ENCODE measurements around the gene FMN2.
"Not testable (repeated sequence)": the region's sequence is repeated elsewhere in the genome, so short reads cannot be mapped to it uniquely, and the experiment has no call there.

Gene FMN2

DNA sequence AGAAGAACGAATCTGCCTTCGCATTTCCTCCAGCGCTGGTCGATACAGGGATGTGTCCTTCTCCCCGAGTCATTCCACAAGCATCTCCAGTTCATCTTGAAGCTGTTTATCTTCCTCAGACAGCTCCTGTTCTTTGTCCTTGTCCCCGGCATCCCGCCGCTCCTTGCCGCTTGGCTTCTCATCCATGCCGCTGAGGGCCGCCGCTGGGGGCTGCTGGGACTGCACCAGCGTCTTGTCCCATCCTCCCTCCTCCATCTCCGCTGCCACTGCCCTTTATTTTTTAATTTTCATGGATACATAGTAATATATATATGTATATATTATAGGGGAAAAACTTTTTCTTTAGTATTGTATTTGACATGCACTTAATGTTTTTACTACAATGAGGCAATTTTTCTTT lies 53.4 kb downstream of the FMN2 start:
- no peak for DNase-seq

DNA sequence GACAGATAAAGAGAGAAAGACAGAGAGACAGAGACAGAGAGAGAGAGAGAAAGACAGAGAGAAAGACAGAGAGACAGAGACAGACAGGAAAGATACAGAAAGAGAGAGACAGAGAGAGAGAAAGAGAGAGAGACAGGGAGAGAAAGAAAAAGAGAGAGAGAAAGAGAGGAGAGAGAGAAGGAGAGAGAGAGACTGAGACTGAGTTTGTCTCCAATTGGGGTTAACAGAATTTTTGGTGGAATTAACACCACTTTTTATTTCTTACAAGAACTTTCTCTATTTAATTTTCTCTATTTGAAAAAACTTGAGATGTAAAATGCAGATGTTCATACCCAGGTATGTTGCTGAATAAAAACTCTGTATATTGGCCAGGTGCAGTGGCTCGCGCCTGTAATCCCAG lies 56.6 kb downstream of the FMN2 start:
- no peak for DNase-seq

DNA sequence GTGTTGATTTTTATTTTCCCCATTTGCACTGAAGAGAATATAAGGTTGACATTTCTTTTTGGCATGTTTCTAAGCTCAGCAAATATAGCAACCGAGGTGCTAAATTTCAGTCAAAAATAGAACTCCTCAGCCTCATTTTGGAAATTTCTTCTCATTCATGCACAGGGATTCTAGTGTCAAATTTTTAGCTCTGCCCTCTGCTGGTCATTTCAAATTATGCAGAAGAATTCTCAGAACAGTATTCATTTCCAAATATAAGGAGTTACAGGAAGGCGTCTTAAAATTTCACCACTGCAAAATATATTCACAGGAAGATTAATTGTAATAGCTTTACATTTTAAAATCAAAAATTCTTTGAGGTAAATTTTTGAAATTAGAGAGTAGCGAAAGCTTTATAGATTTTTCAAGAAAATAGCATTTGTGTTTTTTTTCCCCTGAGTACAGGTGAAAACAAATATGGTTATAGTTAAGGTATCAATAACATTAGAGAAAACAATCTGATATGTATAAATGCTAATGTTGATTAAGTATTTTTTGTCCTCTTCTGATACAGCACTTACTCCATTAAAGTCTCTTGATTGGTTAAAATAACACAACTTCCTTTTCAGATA lies 57.9 kb downstream of the FMN2 start:
- DNase-seq, result peak; percentile 6

DNA sequence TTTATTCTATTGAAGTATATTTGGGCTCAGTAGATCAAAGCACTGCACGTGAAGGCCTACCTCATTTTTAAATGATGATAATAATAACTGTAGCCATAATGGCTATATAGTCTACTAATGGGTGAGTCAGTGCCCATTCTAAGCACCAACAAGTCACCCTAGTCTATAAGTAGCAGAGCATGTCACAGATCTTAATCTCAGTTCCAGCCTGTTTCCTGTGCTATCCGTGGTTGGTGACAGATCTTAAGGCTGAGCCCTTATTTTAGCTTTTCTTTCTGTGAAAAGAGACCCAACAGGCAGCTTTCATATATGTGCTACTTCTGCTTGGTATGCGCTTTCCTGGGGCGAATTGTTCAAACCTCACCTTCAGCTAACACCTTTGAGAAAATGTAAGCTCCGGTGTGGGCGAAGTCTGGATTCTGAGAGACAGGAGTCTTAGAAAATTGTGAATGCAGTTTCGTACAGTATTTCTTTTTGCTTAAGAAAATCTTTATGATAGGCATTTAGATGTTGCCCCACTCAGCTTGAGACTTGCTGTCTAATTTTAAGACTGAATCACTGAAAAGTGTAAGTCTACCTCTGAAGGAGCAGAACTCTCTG lies 59.6 kb downstream of the FMN2 start:
- no peak for DNase-seq

DNA sequence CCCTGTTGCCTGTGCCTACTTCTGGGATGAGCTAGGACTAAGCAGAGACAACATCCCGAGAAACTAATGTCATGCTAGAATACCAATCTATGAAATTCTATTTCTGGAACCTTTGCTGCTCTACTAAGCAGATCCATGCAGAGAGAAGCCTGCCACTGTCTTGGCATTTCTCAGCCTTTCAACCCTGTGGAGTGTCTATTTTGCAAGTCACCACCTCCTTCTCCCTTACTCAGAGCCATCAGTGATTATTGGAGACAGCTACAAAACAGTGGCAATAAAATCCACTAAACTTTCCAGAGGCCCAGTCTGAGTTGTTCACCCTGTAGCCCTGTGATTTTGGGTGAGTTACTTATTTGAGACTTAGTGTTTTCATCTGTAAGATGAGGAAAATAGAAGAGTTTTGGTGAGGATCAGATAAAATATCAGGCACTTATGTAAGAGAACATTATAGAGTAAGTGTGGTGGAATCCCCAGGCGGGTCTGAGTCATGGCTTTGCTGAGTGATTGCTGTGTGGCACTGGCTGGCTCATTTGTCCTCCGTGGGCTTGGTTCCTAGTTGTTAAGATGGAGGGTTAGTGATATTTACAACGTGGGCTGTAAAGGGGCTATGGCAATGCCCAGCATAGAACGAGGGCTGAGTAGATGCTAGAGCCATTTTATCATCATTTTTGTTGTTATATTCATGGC lies 61.1 kb downstream of the FMN2 start:
- no peak for DNase-seq

DNA sequence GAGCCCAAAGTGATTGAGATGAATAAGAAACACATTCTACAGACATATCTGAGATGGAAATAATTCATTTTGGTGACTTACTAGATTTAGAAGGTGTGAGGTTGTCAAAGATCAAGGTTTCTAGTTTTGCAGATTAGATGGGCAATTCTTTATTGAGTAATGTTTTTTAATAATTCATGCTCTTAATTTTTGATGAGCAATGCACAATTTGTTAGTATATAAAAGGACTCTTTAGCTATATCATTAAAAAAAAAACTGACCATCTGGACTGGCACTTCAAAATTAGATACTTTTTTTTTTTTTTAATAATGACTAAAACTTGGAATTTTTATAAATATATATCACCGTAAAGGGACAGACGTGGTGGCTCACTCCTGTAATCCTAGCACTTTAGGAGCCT lies 63.9 kb downstream of the FMN2 start:
- DNase-seq, result no peak

DNA sequence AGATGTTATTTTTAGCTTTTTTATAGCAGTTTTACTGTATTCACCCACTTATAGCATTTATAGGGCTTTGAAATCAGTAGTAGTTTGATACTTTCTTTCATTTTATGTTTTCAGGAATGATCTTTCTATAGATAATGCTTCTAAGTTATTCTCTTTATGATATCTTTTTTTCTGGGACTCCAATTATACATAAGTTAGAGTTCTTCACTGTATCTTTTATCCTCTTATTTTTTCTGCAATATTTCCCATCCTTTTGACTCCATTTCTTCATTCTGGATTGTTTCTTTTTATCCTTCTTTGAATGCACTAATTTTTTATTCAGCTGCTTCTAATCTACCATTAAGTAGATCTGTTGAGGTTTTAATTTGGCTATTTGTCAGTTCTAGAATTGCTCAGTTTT lies 73.1 kb downstream of the FMN2 start:
- DNase-seq, result no peak

DNA sequence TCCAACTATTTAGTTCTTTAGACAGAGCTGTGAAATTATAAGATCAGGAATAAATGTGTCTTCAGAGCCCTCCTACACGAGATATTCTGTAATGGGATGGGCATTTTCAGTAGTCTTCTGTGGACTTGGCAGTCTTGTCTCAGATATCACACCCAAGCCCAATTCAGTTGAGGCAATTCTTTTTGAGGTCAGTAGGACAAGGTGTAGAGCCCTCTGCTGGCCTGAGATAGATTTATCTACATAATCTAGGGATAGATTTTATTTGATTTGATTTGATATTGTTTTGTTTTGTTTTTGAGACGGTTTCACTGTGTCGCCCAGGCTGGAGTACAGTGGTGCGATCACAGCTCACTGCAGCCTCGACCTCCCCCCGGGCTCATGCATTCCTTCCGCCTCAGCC lies 77.5 kb downstream of the FMN2 start:
- DNase-seq, result no peak

DNA sequence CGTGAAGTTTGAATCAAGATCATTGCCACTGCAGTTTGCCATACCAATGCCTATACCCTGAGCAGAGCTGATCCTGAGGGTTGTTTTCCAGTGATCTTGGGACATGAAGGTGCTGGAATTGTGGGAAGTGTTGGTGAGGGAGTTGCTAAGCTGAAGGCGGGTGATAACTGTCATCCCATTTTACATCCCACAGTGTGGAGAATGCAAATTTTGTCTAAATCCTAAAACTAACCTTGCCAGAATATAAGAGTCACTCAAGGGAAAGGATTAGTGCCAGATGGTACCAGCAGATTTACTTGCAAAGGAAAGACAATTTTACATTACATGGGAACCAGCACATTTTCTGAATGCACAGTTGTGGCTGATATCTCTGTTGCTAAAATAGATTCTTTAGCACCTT lies 78.6 kb downstream of the FMN2 start:
- DNase-seq, result no peak

DNA sequence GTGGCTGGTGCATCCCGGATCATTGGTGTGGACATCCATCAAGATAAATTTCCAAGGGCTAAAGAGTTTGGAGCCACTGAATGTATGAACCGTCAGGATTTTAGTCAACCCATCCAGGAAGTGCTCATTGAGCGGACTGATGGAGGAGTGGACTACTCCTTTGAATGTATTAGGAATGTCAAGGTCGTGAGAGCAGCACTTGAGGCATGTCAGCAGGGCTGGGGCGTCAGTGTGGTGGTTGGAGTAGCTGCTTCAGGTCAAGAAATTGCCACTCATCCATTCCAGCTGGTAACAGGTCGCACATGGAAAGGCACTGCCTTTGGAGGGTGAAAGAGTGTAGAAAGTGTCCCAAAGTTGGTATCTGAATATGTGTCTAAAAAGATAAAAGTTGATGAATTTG lies 79.1 kb downstream of the FMN2 start:
- no peak for DNase-seq

DNA sequence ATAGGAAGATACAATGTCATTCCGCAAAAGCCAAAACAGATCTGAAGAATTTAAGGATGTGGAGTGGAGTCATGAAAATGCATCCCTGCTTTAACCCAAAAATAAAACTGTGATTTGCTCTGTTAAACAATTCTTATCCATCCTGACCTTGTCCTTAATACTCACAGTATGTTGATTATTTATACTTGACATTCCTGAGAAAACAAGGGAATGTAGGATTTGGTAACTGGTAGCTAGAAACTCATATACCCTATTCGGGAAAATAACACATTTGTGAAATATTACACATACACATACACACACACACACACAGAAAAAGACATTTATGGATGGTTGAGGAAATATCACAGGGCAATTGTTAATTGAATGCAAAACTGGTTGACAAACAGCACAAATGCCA lies 80.2 kb downstream of the FMN2 start:
- DNase-seq, result no peak

DNA sequence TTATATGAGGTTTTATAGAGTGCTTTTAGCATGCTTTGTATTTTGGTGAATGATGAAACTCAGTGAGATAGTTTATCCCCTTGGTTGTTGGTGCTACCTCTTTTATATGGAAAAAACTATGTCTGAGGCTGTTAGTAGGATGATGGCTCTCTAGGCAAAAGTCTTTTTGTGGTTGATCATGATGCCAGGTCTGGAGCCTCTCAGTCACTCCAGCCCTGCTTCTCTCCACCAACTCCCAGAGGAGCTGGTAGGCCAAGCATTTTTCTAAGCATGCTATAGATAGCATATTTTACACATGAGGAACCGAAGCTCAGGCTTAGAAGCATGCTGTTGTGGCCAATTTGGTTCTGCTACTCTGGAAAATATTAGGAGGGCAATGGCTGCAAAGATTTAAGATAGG lies 82.2 kb downstream of the FMN2 start:
- no peak for DNase-seq

DNA sequence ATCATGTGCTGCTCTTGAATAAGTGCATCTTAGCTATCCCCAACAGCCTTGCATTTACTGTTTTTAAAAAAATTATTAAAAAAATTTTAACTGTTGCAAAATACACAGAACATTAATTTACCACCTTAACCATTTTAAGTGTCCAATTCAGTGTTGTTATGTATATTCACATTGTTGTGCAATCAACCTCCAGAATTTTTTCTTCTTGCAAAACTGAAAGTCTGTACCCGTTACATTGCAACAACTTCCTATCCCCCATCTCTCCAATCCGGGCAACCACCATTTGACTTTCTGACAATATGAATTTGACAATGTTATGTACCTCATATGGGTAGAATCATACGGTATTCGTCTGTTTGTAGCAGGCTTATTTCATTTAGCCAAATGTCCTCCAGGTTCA lies 83.1 kb downstream of the FMN2 start:
- no peak for DNase-seq

DNA sequence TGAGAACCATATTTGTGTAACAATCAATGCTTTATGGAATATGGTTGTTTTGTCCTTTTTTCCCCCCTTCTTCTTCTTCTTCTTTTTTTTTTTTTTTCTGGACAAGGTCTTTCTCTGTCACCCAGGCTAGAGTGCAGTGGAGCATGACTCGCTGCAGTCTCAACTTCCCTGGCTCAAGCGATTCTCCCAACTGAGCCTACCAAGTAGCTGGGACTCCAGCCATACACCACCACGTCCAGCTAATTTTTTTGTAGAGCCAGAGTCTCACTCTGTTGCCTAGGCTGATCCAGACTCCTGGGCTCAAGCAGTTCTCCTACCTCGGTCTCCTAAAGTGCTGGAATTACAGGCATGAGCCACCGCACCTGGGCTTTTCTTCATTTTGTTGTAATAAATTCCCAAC lies 86.7 kb downstream of the FMN2 start:
- no peak for DNase-seq

DNA sequence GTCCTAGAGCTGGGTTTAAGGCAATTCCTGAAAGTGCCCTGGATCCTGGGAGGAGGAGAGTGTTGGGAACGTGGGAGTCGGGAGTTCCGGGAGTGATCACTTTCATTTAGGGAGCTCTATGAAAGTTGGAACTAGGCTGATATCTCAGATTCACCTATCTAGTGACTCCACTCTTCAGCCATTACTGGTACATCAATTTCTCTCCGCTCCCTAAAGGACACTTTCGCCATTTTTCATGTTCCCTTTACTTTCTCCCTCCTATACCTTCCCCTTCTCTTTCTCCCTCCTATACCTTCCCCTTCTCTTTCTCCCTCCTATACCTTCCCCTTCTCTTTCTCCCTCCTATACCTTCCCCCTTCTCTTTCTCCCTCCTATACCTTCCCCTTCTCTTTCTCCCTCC lies 93.0 kb downstream of the FMN2 start:
- not testable (repeated sequence) for DNase-seq

DNA sequence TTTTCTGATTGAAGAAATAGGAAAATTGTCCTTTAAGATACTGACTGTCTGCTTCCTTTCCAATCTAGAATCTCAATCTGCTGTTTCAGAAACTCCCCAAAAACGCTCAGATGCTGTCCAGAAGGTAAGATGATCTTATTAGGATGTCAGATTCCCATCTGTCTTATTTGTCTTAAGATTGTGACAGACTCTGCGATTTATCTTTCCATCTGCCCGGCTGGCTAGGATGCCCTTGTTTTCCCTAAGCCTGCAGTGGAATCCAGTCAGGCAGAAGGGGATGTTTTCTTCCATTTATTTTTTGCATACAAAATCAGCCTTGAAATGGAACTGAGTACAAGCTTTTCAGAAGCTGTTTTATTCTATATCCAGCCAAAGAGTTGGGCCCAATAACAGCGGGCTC lies 96.5 kb downstream of the FMN2 start:
- no peak for DNase-seq

DNA sequence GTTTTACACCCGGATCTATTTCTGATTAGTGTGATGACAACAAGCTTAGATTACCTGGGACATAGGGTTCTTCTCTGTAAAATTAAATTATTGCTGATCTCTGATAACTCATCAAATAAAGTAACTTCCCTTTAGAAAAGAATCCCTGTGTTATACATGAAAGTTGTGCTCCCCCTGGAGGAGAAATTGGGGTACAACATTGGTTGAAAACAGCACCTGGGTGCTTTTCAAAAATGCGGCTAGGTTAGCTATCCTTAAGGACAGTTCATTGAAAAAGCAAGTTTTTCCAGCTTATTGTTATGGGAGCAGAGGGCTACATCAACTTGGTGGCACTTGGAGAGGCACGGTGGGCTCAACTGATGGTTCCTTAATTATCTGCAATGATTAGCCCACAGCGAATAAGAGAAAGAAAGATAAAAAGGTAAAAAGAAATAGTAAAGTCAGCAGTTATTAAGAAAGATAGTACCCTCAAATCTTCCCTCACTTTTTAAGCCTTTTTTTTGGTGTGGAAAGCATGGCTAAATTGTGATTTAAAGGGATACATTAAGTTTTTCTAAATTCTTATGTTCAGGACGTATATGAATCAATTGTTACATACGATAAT lies 97.8 kb downstream of the FMN2 start:
- peak; percentile 35 for DNase-seq

DNA sequence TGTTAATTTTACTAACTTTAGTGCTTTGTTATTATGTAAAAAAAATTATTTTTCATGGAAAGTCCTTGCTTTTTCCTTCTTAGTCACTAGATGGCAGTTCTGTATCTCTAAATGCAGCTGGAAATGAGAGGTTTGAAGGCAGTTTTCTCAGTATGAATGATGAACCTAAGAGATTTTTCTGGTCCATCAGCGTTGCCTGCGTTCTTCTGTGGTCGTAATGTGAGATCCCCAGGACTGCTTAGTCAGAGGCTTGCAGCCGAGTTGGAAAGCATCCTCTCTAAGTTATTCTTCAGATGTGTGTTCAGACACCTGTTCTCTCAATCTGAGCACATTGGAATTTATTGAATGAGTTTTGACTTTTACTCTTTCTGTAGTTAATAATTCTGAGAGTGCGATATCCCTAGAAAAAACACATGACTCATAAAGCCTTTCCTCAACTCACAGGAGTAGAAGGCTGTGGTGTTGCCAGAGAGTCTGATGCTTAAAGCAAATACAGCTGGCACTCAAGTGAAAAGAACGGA lies 99.3 kb downstream of the FMN2 start:
- DNase-seq, result peak; percentile 40

DNA sequence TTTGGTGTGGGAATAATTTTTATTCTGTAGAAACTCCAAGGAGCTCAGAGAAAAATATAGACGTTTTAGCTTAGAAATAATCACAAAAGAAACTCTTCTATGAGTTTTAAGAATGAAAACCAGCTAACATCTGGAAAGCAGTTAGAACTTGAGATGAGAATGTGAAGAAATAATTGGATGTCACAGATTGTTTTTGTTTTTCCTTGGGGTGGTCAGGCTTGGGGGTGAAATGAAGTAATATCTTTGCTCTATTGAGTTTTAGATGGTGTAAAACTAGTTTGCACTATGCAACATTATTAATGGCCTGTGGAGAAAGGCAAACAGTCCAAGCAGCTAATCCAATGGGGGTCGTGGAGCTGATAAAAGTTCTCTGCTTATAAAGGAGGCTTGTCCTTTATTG lies 101.2 kb downstream of the FMN2 start:
- no peak for DNase-seq

DNA sequence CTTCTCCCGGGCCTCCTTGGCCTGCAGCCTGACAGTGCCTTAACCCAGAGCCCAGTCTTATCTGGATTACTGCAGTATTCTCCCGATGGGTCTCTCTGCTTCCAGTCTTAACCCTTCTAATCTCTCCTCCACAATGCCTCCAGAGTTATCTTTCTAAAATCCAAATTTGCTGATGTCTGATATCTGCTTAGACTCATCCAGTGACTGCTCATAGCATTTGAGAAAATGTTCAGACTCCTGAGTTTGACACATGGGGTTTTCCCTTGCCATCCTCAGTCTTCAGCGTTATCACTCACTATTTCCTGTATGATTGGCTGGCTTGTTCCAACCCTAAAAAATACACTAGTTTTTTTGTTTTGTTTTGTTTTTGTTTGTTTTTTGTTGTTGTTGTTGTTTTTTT lies 102.0 kb downstream of the FMN2 start:
- no peak for DNase-seq

DNA sequence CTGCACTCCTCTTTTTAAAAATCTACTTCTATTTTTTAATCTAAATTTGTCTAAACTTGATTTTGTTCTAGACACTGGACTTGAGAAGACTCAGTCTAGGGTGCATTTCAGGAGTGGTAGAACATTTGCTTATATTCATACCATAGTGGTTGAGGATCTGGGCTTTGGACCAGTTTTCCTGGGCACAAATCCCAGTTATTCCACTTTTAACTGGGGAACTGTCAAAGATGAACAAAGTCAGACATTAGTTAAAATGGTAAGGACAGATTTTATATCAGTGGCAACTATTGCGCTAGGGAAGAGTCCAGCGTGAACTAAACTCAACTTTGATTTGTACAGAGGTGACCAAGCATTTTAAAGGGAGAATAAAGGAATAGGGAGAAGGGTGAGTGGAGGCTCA lies 102.4 kb downstream of the FMN2 start:
- no peak for DNase-seq

DNA sequence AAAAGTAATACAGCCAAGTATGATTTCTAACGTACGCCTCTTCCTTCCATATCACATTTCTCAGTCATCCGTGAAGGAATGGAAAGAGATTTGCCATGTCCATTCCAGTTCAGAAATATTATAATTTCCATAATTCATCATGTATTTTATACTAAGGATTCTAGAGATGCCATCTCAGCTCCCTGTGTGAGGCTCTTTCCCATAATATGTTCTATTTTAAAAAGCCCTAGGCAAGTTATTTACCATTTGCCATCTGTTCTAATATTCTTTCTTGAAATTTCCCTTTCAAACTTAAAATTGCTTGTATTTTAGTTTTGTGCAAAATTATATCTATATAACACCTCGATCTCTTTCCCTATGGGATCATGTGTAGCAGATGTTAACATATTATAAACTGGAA lies 106.7 kb downstream of the FMN2 start:
- DNase-seq, result no peak

DNA sequence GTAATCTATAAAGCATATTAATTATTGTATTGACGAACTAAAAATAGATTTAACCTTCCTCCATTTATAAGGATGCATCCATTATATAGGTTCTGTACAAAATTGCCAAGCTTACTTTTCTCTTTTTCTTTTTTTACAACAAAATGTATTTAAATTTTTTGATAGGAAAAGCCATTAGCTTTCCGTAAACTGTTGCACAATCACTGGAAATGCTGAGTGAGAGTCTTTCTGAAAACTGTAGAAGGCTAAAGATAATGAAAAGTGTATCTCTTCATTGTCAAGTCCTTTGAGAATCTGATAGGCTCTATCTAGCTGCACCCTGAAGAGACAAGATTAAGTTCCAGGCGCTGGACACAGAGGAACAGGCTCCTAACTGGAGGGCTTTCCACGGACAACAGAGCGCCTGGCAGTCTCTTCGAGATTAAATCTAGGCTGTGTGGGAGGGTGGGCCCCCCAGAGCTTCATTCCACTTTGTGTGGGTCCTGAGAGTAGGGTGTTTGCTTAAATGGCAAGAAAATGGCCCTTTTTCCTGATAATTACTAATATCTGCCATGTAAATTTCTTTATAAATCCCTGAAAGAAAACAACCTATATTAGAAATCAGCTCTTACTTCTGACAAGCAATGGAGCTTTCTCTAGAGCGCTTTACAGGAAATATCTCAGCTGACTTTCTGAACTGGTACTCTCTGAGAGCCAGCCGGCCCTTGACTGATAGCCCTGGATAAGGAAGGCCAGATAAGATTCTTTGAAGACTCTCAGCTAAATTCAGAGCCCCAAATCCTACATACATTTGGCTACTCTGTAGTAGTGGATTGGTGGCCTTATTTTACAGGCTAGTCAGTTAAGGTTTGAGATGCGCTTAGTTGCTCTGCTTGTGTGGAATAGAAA lies 108.3 kb downstream of the FMN2 start:
- DNase-seq, result no peak

Measured in NCI-H748 treated with DMSO at 0.1 percent for 48 hours (cell line).